ENCODE results near the gene SYT13. TPM values are rescaled to one million over a fixed set of nuclear protein-coding genes. Genes with fewer than 3 reads are reported as not detected.

The SYT13 gene
- total RNA-seq, 1 experiment from 2014 or later = 1.4 TPM

- TF ChIP-seq YY1 (IDR thresholded peaks at IDR 0.05; ENCODE audit: extremely low read depth, insufficient replicate concordance, low read depth, low read length) = no peak
- TF ChIP-seq JUND (IDR thresholded peaks at IDR 0.05) = no peak
- no peak for TF ChIP-seq ZNF274 (IDR thresholded peaks at IDR 0.05; ENCODE audit: low read depth, low read length)
- TF ChIP-seq, protein P1, sequence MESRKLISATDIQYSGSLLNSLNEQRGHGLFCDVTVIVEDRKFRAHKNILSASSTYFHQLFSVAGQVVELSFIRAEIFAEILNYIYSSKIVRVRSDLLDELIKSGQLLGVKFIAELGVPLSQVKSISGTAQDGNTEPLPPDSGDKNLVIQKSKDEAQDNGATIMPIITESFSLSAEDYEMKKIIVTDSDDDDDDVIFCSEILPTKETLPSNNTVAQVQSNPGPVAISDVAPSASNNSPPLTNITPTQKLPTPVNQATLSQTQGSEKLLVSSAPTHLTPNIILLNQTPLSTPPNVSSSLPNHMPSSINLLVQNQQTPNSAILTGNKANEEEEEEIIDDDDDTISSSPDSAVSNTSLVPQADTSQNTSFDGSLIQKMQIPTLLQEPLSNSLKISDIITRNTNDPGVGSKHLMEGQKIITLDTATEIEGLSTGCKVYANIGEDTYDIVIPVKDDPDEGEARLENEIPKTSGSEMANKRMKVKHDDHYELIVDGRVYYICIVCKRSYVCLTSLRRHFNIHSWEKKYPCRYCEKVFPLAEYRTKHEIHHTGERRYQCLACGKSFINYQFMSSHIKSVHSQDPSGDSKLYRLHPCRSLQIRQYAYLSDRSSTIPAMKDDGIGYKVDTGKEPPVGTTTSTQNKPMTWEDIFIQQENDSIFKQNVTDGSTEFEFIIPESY (IDR thresholded peaks at IDR 0.05; ENCODE audit: extremely low read depth, insufficient replicate concordance, low read length) = no peak
- no peak for TF ChIP-seq ZFX (IDR thresholded peaks at IDR 0.05)
- no peak for TF ChIP-seq EZH2phosphoT487 (IDR thresholded peaks at IDR 0.05; ENCODE audit: borderline replicate concordance)
- no peak for TF ChIP-seq EGR1 (IDR thresholded peaks at IDR 0.05; ENCODE audit: low read depth)
- no peak for TF ChIP-seq RAD21 (IDR thresholded peaks at IDR 0.05; ENCODE audit: low read depth)
- TF ChIP-seq EZH2 (IDR thresholded peaks at IDR 0.05) = no peak
- TF ChIP-seq SIN3A (IDR thresholded peaks at IDR 0.05; ENCODE audit: low read depth) = no peak
- TF ChIP-seq CEBPB (IDR thresholded peaks at IDR 0.05; ENCODE audit: low read depth) = no peak
- TF ChIP-seq MAX (IDR thresholded peaks at IDR 0.05) = no peak
- no peak for TF ChIP-seq ELF1 (IDR thresholded peaks at IDR 0.05; ENCODE audit: borderline replicate concordance, low read depth)
These were observed 42.6 kb upstream of the SYT13 start (continued) for GRCh38 chr11:45328726-45329125.

GRCh38 chr11:45324459-45324858, 38.3 kb upstream of the SYT13 start:
- no peak for ATAC-seq
- Histone ChIP-seq H3K9me3 (ENCODE audit: control insufficient read depth in 1 of 2, insufficient read depth in 1 of 2, low read depth in 1 of 2, low read length in 2 of 2) (no peaks in the 10 kb centered on the region), H3K4me3 (replicated peaks in 1 of 2; ENCODE audit: low read depth in 1 of 2, low read length in 2 of 2) (no peak overlapping the region), H3K4me2 (ENCODE audit: low read length) (no peak overlapping the region), H2AFZ (ENCODE audit: low read depth, low read length, poor library complexity, severe bottlenecking) (no peak overlapping the region), H3K27ac (ENCODE audit: low read depth, low read length) (no peak overlapping the region), H3K9ac (ENCODE audit: low read length) (no peak overlapping the region), H4K20me1 (ENCODE audit: insufficient read depth) (no peaks in the 10 kb centered on the region), H3K9me2 (ENCODE audit: insufficient read depth) (0 out of 2 replicates have a peak, but pooled peaks cover 2% of the 10 kb centered on the region), H3K36me3 (ENCODE audit: control insufficient read depth in 1 of 2, insufficient read depth in 2 of 2, low read length in 2 of 2) (no peaks in the 10 kb centered on the region), H3K27me3 (ENCODE audit: insufficient read depth, low read length) (no peaks in the 10 kb centered on the region), H3K79me2 (ENCODE audit: insufficient read depth, low read length) (no peaks in the 10 kb centered on the region), H3K4me1 (ENCODE audit: control insufficient read depth in 1 of 2, insufficient read depth in 2 of 2, low read length in 2 of 2) (no peaks in the 10 kb centered on the region)
- CTCF ChIA-PET = interaction anchor here (1.2 kb wide), 2 partner anchors 9 to 214 kb away, joined by 3 to 4 read pairs; no protein-coding TSS in a partner anchor
- intact Hi-C loops (cut with micrococcal nuclease) = no loop called here
- POLR2A ChIA-PET = no interaction called here
- no peak for DNase-seq (ENCODE audit: low read depth, low spot score)
- TF ChIP-seq, protein P2, sequence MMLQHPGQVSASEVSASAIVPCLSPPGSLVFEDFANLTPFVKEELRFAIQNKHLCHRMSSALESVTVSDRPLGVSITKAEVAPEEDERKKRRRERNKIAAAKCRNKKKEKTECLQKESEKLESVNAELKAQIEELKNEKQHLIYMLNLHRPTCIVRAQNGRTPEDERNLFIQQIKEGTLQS (IDR thresholded peaks at IDR 0.05) = no peak
- TF ChIP-seq TCF7L2 (IDR thresholded peaks at IDR 0.05; ENCODE audit: borderline replicate concordance, extremely low read depth, insufficient read depth, insufficient read length) (no peak), POLR2A (IDR thresholded peaks at IDR 0.05; ENCODE audit: borderline replicate concordance, extremely low read depth, insufficient read depth, insufficient read length) (no peak), SRF (IDR thresholded peaks at IDR 0.05; ENCODE audit: low read depth) (no peak), SIN3A (IDR thresholded peaks at IDR 0.05; ENCODE audit: low read depth) (no peak), EZH2 (IDR thresholded peaks at IDR 0.05) (no peak)
- BruUV-seq (replicated peaks) = no TSS peak
- RAD21 ChIA-PET (ENCODE audit: low non-redundant PET in 1 of 2, low total read pairs in 2 of 2, uncharacterized antibody in 2 of 2, unreplicated experiment in 2 of 2) = no interaction called here
